ENCODE measurements around the gene ZBTB16. TPM values are rescaled to one million over a fixed set of nuclear protein-coding genes. Genes with fewer than 3 reads are reported as not detected.

ZBTB16 gene
- total and polyA plus RNA-seq, 11 donors: 15.3 to 130 (median 62.8) TPM

DNA sequence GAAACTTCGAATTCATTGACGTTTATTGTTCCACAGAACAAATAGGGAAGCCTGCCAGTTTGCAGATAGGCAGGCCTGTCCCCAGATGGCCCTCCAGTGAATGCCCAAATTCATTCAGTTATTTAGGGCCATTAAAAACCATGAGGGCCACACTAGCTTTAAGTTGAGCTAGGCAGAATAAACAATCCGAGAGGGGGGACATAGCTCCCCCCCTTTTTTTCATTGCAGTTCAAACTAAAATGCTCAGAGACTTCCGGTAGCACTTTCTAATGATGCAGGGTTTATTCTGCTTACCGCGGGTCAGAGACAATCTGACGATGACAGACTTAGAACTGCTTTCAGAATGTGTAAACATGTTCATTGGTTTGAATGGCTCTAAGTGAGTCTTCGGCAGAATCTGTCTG is 72.0 kb downstream of the ZBTB16 start:
- Histone ChIP-seq H3K4me1 (peaks cover 55 to 100% (median 93%) of the 10 kb centered on the region in 12 donors), H3K36me3 (peaks cover 0 to 21% (median 0%) of the 10 kb centered on the region in 9 donors), H3K4me3 (peak overlapping the region in 1 of 12 donors; percentile 8), H3K9me3 (no peaks in the 10 kb centered on the region), H3K27me3 (no peaks in the 10 kb centered on the region), H3K27ac (peak overlapping the region in 10 of 12 donors; percentile 44 to 86 (median 66))
- no peak for DNase-seq
- TF ChIP-seq POLR2A (IDR thresholded peaks at IDR 0.05): no peak
- TF ChIP-seq, protein P1, sequence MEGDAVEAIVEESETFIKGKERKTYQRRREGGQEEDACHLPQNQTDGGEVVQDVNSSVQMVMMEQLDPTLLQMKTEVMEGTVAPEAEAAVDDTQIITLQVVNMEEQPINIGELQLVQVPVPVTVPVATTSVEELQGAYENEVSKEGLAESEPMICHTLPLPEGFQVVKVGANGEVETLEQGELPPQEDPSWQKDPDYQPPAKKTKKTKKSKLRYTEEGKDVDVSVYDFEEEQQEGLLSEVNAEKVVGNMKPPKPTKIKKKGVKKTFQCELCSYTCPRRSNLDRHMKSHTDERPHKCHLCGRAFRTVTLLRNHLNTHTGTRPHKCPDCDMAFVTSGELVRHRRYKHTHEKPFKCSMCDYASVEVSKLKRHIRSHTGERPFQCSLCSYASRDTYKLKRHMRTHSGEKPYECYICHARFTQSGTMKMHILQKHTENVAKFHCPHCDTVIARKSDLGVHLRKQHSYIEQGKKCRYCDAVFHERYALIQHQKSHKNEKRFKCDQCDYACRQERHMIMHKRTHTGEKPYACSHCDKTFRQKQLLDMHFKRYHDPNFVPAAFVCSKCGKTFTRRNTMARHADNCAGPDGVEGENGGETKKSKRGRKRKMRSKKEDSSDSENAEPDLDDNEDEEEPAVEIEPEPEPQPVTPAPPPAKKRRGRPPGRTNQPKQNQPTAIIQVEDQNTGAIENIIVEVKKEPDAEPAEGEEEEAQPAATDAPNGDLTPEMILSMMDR (IDR thresholded peaks at IDR 0.05): no peak
- 26 to 48% (median 31%) methylated on average over 8 of the region's 8 CpGs for WGBS, 4 donors
- intact Hi-C loops (cut with DNase I): loop anchor here in 1 of 10 donors (10.0 kb wide), 1 partner anchor 47 kb away; no protein-coding TSS in a partner anchor
- no peak for ATAC-seq

DNA sequence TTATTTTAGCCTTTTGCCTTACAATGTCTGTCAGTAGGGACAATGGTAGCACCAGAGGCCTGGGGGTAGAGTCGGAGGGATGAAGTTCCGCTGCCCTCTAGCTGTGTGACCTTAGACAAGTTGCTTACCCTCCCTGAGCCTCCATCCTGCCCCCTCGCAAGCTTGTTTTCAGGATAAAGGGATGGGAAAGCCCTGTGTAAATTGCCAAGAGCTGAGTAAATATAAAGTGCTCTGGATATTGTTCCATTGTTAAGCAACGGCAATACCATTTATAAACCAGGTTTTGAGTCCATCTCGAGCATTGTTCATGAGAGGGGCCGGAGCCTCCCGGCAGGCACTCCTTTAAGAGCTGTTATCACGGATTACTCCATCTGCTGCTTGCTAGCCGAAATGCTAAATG is 72.9 kb downstream of the ZBTB16 start:
- peak overlapping the region in 2 of 12 donors; percentile 3 to 32 for H3K4me3 ChIP-seq

DNA sequence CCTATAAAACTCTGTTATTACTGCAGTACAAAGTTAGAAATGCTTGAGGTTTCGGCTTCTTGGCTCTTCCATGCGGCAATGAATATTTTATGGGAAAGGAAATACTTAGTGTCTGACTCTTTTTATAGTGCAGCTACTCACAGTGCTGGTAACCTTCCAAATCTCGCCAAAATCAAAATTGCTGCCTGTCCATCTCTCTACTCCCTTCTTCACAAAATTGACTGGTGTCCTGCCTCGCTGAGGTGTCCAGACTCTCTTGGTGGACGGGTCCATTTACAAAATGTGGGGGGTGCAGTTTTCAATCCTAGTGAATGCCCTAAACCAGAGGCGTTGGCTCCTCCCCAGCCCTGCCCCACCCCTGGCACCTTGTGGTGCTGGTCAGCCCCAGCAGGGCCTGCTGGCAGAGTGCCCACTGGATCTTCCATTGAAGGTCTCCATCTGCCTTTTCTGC is 73.5 kb downstream of the ZBTB16 start:
- ATAC-seq (no peak), DNase-seq (no peak)
- Histone ChIP-seq H3K9me3 (no peaks in the 10 kb centered on the region), H3K4me3 (peak overlapping the region in 2 of 12 donors; percentile 3 to 32), H3K36me3 (peaks cover 0 to 7% (median 0%) of the 10 kb centered on the region in 9 donors), H3K27me3 (no peaks in the 10 kb centered on the region), H3K27ac (peak overlapping the region in 10 of 12 donors; percentile 41 to 86 (median 65)), H3K4me1 (peaks cover 66 to 100% (median 99%) of the 10 kb centered on the region in 12 donors)
- WGBS, 4 donors: 45 to 69% (median 62%) methylated on average over 6 of the region's 6 CpGs
- TF ChIP-seq, protein P1 (IDR thresholded peaks at IDR 0.05): no peak
- TF ChIP-seq POLR2A (IDR thresholded peaks at IDR 0.05): no peak
- intact Hi-C loops (cut with DNase I): loop anchor here in 1 of 10 donors (10.0 kb wide), 1 partner anchor 48 kb away; no protein-coding TSS in a partner anchor

More for the DNA sequence above, 72.9 kb downstream of the ZBTB16 start:
- WGBS, 4 donors: 56 to 83% (median 61%) methylated on average over 9 of the region's 9 CpGs
- intact Hi-C loops (cut with DNase I): loop anchor here in 1 of 10 donors (10.0 kb wide), 1 partner anchor 48 kb away; no protein-coding TSS in a partner anchor
- Histone ChIP-seq H3K36me3 (peaks cover 0 to 13% (median 0%) of the 10 kb centered on the region in 9 donors), H3K4me1 (peaks cover 65 to 100% (median 98%) of the 10 kb centered on the region in 12 donors), H3K27me3 (no peaks in the 10 kb centered on the region), H3K27ac (peak overlapping the region in 10 of 12 donors; percentile 41 to 86 (median 65)), H3K9me3 (no peaks in the 10 kb centered on the region)
- TF ChIP-seq, protein P1 (IDR thresholded peaks at IDR 0.05): no peak
- no peak for TF ChIP-seq POLR2A (IDR thresholded peaks at IDR 0.05)
- ATAC-seq (no peak), DNase-seq (no peak)

DNA sequence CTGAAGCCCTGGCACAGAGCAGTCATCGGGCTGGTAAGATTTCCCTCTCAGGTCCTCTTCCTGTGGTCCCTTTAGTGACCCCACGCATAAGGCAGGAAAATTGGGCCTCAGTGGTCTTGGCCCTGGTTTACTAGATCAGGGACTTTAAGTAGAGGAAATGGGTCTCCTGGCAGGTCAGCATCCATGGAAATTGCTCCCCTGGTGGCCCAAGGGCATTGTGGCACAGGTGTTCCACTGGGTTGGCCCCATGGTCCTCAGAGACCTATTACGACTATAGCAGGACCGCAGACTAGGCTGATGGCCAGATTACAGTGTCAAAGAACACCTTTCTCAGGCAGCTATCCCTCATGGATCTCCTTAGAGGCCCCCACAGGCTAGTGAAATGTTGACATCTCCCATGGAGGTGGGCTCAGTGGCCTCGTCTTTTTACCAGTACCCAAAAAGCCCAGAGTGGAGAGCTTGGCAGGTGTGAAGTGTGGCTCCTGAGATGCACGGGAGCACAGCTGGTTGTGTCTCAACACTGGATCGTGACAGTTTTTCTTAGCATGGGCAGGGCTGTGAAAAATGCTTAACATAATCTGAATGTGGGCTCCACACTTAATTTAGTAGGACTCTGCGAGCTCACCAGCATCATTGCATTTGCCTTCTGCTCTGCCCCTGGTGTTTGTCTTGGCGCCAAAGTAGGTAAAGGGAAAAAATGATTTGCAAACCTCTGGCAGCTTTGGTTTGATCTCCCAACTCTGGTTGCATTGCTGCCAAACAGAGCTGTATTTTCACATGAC is 74.2 kb downstream of the ZBTB16 start:
- Histone ChIP-seq H3K27me3 (no peaks in the 10 kb centered on the region), H3K4me3 (no peak overlapping the region), H3K27ac (peak overlapping the region in 10 of 12 donors; percentile 8 to 86 (median 70)), H3K36me3 (peaks cover 0 to under 1% (median 0%) of the 10 kb centered on the region in 9 donors), H3K9me3 (no peaks in the 10 kb centered on the region), H3K4me1 (peaks cover 69 to 100% (median 99%) of the 10 kb centered on the region in 12 donors)
- ATAC-seq (no peak), DNase-seq (no peak)
- 80 to 93% (median 87%) methylated on average over 7 to 9 of the region's 9 CpGs for WGBS, 4 donors
- TF ChIP-seq POLR2A (IDR thresholded peaks at IDR 0.05): no peak
- TF ChIP-seq, protein P1 (IDR thresholded peaks at IDR 0.05): peak in 1 of 12 donors; percentile 8
- intact Hi-C loops (cut with DNase I): loop anchor here in 1 of 10 donors (10.0 kb wide), 1 partner anchor 49 kb away; no protein-coding TSS in a partner anchor

All from heart left ventricle (tissue), 16 donors.